CD8-positive, alpha-beta memory T cell (primary cell): ENCODE results near the gene SMARCA4. TPM values are rescaled to one million over a fixed set of nuclear protein-coding genes. Genes with fewer than 3 reads are reported as not detected.

Experiments
- CTCF ChIA-PET: fragments of 350-600 bp; sonication (Branson Sonifier 250); formaldehyde crosslinking; loops from one replicate; lab custom pipeline; 2021; ENCODE audit warnings: antibody characterized with exemption; lab: Charles Lee
- POLR2A ChIA-PET: fragments of 350-600 bp; sonication (Branson Sonifier 250); formaldehyde crosslinking; loops from one replicate; lab custom pipeline; 2021; ENCODE audit warnings: antibody characterized with exemption; lab: Charles Lee
- DNase-seq, 5 donors: peaks; one replicate each; pipeline versions ENCODE4 v3.0.0 to v3.0.0-alpha.2; 2020 to 2022; ENCODE audit warnings: mixed read lengths in 1 of 5
- H3K27ac ChIP-seq: one replicate; pipeline ENCODE4 v1.7.0; 2013; ENCODE audit warnings: low read depth, mild to moderate bottlenecking, low read length, moderate library complexity
- H3K27me3 ChIP-seq: 2 replicates; pipeline ENCODE4 v1.7.0; 2013; ENCODE audit warnings: low read length, mild to moderate bottlenecking; ENCODE audit not compliant: insufficient read depth, poor library complexity, severe bottlenecking
- H3K36me3 ChIP-seq: 2 replicates; pipeline ENCODE4 v1.7.0; 2013; ENCODE audit warnings: mild to moderate bottlenecking, low read length, moderate library complexity; ENCODE audit not compliant: insufficient read depth
- H3K4me1 ChIP-seq: 2 replicates; pipeline ENCODE4 v1.7.0; 2013; ENCODE audit warnings: mild to moderate bottlenecking, low read length, moderate library complexity; ENCODE audit not compliant: insufficient read depth
- H3K4me3 ChIP-seq: 2 replicates; pipeline ENCODE4 v1.7.0; 2013; ENCODE audit warnings: mild to moderate bottlenecking, low read length
- H3K9me3 ChIP-seq: 2 replicates; pipeline ENCODE4 v1.7.0; 2013; ENCODE audit warnings: mild to moderate bottlenecking, low read length
- H3K27ac Mint-ChIP-seq, 8 donors: one replicate each; pipeline ENCODE4 v1.8.0; 2020 to 2021; ENCODE audit warnings: mixed read lengths in 8 of 8, mild to moderate bottlenecking in 6 of 8, inconsistent platforms in 3 of 8, moderate library complexity in 3 of 8
- H3K27me3 Mint-ChIP-seq, 2 donors: one replicate each; pipeline ENCODE4 v1.8.0; 2020 to 2021; ENCODE audit warnings: mixed read lengths in 2 of 2, mild to moderate bottlenecking in 1 of 2, moderate library complexity in 1 of 2
- H3K36me3 Mint-ChIP-seq, 3 donors: one replicate each; pipeline ENCODE4 v1.8.0; 2020 to 2021; ENCODE audit warnings: mixed read lengths in 3 of 3, inconsistent platforms in 1 of 3, mild to moderate bottlenecking in 1 of 3
- H3K4me1 Mint-ChIP-seq, 3 donors: one replicate each; pipeline ENCODE4 v1.8.0; 2020 to 2021; ENCODE audit warnings: mixed read lengths in 3 of 3, inconsistent platforms in 1 of 3, mild to moderate bottlenecking in 1 of 3
- H3K4me3 Mint-ChIP-seq, 7 donors: one replicate each; pipeline ENCODE4 v1.8.0; 2020 to 2021; ENCODE audit warnings: mixed read lengths in 7 of 7, mild to moderate bottlenecking in 6 of 7, moderate library complexity in 4 of 7, inconsistent platforms in 2 of 7
- H3K9me3 Mint-ChIP-seq, 5 donors: one replicate each; pipeline ENCODE4 v1.8.0; 2020 to 2022; ENCODE audit warnings: mixed read lengths in 5 of 5, mild to moderate bottlenecking in 3 of 5, moderate library complexity in 2 of 5, inconsistent platforms in 1 of 5
- polyA plus RNA-seq: library from polyadenylated mRNA; unstranded; fragments of 300-500 nt; fragmentation: Illumina TruSeq; gene quantifications from one replicate; pipeline ENCODE4 v1.2.3, GENCODE V29; 2021
- total RNA-seq, 2 experiments: library from RNA; stranded (reverse); gene quantifications; one replicate each; pipeline ENCODE4 v1.2.3, GENCODE V29; 2021

SMARCA4 gene
- total and polyA plus RNA-seq, 3 experiments from 2014 or later = 38.7 to 123 (median 116) TPM

DNA sequence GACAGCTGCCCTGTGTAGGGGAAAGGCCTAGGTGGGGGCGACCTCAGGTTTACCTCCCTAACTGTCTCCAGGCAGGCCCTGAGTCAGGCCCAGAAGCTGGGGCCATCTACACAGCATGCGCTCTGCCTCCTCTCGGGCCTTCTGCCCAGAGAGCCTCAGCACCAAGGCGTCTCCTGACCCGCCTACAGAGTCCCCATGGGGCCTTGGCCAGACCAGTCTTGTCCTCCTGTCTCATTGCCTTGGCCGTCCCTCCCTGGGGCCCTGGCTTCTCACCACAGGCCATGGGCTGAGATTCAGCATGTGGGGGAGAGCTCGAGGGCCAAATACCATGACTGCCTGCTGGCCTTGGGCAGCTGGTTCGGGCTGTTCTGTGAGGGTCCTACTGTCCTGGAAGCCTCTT lies 59.0 kb downstream of the SMARCA4 start:
- DNase-seq = no peak
- no peak overlapping the region for H3K27ac Mint-ChIP-seq

DNA sequence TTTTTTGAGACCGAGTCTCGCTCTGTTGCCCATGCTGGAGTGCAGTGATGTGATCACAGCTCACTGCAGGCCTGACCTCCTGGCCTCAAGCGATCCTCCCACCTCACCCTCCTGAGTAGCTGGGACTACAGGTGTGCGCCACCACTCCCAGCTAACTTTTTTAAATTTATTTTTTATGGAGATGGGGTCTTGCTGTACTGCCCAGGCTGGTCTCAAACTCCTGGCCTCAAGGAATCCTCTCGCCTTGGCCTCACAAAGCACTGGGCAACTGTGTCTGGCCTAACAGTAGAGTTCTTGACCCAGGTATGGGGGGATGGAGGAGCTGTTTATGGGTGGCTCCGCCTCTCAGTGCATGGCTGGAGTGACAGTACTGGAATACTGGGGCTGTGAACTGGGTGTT lies 59.6 kb downstream of the SMARCA4 start:
- no peaks in the 10 kb centered on the region for H3K4me1 Mint-ChIP-seq
- Histone ChIP-seq H3K4me1 (no peaks in the 10 kb centered on the region), H3K27ac (no peak overlapping the region), H3K27me3 (no peaks in the 10 kb centered on the region), H3K4me3 (no peak overlapping the region), H3K36me3 (peaks cover 45% of the 10 kb centered on the region), H3K9me3 (no peaks in the 10 kb centered on the region)
- H3K27me3 Mint-ChIP-seq = no peaks in the 10 kb centered on the region
- no peaks in the 10 kb centered on the region for H3K9me3 Mint-ChIP-seq
- DNase-seq = no peak
- peaks cover 5 to 93% (median 11%) of the 10 kb centered on the region in 3 donors for H3K36me3 Mint-ChIP-seq
- ChIA-PET POLR2A (no interaction called here), CTCF (interaction anchor here (0.5 to 1.2 kb wide), 4 partner anchors 16 to 215 kb away, joined by 3 to 4 read pairs (median 4); no protein-coding TSS in a partner anchor)
- H3K4me3 Mint-ChIP-seq = no peak overlapping the region
- no peak overlapping the region for H3K27ac Mint-ChIP-seq

More for the DNA sequence above, 59.0 kb downstream of the SMARCA4 start:
- H3K36me3 ChIP-seq = peaks cover 45% of the 10 kb centered on the region
- H3K4me1 ChIP-seq = no peaks in the 10 kb centered on the region
- no peaks in the 10 kb centered on the region for H3K9me3 Mint-ChIP-seq
- H3K4me1 Mint-ChIP-seq = no peaks in the 10 kb centered on the region
- ChIA-PET POLR2A (no interaction called here), CTCF (interaction anchor here (1.0 to 1.1 kb wide), 2 partner anchors 78 to 83 kb away, joined by 3 to 4 read pairs; no protein-coding TSS in a partner anchor)
- no peaks in the 10 kb centered on the region for H3K27me3 ChIP-seq
- H3K36me3 Mint-ChIP-seq = peaks cover 5 to 93% (median 16%) of the 10 kb centered on the region in 3 donors
- no peaks in the 10 kb centered on the region for H3K9me3 ChIP-seq
- peaks cover 0 to 1% of the 10 kb centered on the region in 2 donors for H3K27me3 Mint-ChIP-seq
- H3K27ac ChIP-seq = no peak overlapping the region
- H3K4me3 Mint-ChIP-seq = no peak overlapping the region
- no peak overlapping the region for H3K4me3 ChIP-seq

DNA sequence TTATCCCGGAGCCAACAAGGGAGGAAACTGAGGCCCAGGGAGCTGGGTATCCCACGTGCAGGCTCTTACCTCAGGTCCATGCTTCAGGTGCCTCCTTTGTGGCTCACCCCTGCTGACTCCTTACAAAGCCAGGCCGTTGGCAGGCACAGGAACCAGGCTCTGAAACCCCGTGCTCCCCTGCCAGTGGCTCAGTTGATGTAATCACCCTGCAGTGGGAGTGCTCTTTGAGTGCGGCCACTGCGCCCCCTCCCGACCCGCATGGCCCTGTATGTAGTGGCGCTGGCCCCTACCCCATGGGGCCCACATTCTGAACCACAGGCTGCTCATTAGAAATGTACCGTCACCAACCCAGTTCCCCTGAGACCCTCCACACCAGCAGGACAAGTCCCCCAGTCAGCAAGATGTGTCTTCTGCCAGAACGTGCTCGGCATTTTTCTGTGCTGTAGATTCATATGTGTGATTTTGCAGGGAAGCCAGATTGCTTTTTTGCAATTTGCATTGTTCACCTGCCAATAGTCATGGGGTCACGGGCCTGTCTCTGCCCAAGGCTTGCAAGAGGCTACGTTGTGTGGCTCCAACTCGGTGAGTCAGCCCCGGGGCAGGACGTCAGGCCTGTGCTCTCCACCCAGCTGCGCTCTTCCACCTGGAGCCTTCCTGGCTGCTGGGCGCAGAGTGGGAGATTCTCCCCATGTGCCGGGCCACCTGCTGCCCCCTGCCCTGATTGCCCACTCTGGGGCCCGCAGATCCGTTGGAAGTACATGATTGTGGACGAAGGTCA lies 60.3 kb downstream of the SMARCA4 start:
- no peaks in the 10 kb centered on the region for H3K27me3 ChIP-seq
- ChIA-PET POLR2A (no interaction called here), CTCF (interaction anchor here (0.5 to 1.2 kb wide), 3 partner anchors 15 to 215 kb away, joined by 3 to 4 read pairs (median 4); no protein-coding TSS in a partner anchor)
- no peaks in the 10 kb centered on the region for H3K4me1 Mint-ChIP-seq
- peaks cover 44% of the 10 kb centered on the region for H3K36me3 ChIP-seq
- H3K27me3 Mint-ChIP-seq = no peaks in the 10 kb centered on the region
- H3K9me3 Mint-ChIP-seq = no peaks in the 10 kb centered on the region
- H3K4me3 Mint-ChIP-seq = no peak overlapping the region
- no peak for DNase-seq
- no peak overlapping the region for H3K27ac ChIP-seq
- no peak overlapping the region for H3K27ac Mint-ChIP-seq
- no peak overlapping the region for H3K4me3 ChIP-seq
- H3K36me3 Mint-ChIP-seq = peaks cover 5 to 94% (median 11%) of the 10 kb centered on the region in 3 donors
- no peaks in the 10 kb centered on the region for H3K4me1 ChIP-seq
- no peaks in the 10 kb centered on the region for H3K9me3 ChIP-seq

DNA sequence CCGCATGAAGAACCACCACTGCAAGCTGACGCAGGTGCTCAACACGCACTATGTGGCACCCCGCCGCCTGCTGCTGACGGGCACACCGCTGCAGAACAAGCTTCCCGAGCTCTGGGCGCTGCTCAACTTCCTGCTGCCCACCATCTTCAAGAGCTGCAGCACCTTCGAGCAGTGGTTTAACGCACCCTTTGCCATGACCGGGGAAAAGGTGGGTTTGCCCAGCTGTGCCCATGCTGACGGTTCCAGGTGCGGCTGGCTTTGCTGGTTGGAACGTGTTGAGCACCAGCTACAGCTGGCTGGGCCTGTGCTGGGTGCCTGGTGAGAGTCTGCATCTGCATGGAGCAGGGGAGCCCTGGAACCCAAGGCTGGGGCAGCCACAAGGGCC lies 60.9 kb downstream of the SMARCA4 start:
- CTCF ChIA-PET = no interaction called here
- peaks cover 38% of the 10 kb centered on the region for H3K36me3 ChIP-seq
- peaks cover 5 to 92% (median 7%) of the 10 kb centered on the region in 3 donors for H3K36me3 Mint-ChIP-seq
- DNase-seq = no peak
- no peak overlapping the region for H3K27ac ChIP-seq
- POLR2A ChIA-PET = no interaction called here
- no peaks in the 10 kb centered on the region for H3K27me3 ChIP-seq
- H3K9me3 ChIP-seq = no peaks in the 10 kb centered on the region
- H3K4me3 ChIP-seq = no peak overlapping the region
- no peaks in the 10 kb centered on the region for H3K27me3 Mint-ChIP-seq
- no peaks in the 10 kb centered on the region for H3K4me1 Mint-ChIP-seq
- H3K4me1 ChIP-seq = no peaks in the 10 kb centered on the region
- no peak overlapping the region for H3K4me3 Mint-ChIP-seq
- no peak overlapping the region for H3K27ac Mint-ChIP-seq
- H3K9me3 Mint-ChIP-seq = no peaks in the 10 kb centered on the region

DNA sequence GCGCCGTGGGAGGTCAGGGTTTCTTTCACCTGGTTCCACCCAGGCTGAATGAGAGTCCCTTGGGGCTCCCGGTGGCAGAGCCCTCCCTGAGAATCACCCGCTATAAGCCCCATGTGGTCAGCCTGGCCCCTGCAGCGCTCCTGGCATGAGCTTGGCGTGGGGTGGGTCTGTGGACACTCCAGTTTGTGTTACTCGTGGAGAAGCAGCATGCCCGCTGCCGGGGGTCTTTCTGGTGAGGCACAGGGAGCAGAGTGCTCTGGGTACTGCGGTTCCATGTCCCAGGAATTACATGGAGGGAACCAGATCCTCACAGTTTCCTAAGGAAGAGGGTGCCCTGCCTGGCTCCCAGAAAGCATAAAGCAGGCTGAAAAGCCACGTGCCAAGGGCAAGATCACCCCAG lies 62.2 kb downstream of the SMARCA4 start:
- Mint-ChIP-seq H3K27me3 (peaks cover 0 to 1% of the 10 kb centered on the region in 2 donors), H3K36me3 (peaks cover 5 to 93% (median 7%) of the 10 kb centered on the region in 3 donors), H3K4me1 (no peaks in the 10 kb centered on the region), H3K4me3 (no peak overlapping the region), H3K27ac (no peak overlapping the region), H3K9me3 (no peaks in the 10 kb centered on the region)
- H3K27ac ChIP-seq = no peak overlapping the region
- H3K9me3 ChIP-seq = no peaks in the 10 kb centered on the region
- ChIA-PET CTCF (no interaction called here), POLR2A (interaction anchor here (0.5 kb wide), 1 partner anchor 340 kb away, joined by 3 read pairs; no protein-coding TSS in a partner anchor)
- peaks cover 44% of the 10 kb centered on the region for H3K36me3 ChIP-seq
- H3K4me3 ChIP-seq = no peak overlapping the region
- no peak for DNase-seq
- H3K27me3 ChIP-seq = no peaks in the 10 kb centered on the region
- no peaks in the 10 kb centered on the region for H3K4me1 ChIP-seq

DNA sequence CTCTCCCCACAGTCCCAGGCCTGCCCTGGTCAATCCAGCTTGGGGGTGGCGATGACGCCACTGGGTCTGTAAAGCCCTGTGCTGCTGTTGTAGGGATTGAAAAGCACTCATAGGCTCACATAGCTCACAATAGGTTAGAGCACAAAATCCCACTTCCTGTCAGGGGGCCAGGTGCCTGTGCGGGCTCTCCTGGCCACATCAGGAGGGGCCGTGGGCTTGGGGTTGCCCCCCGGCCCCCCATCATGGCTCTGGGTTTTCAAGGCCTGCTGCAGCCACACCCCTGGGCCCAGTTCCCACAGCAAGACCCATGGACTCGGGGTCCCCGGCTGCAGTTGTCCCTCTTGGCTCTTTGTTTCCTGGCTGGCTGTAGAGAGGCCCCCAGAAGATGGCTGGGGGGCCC lies 62.9 kb downstream of the SMARCA4 start:
- no peaks in the 10 kb centered on the region for H3K9me3 Mint-ChIP-seq
- DNase-seq = no peak
- H3K4me1 ChIP-seq = no peaks in the 10 kb centered on the region
- H3K27me3 ChIP-seq = no peaks in the 10 kb centered on the region
- H3K4me3 ChIP-seq = no peak overlapping the region
- H3K36me3 ChIP-seq = peaks cover 44% of the 10 kb centered on the region
- peaks cover 4 to 93% (median 7%) of the 10 kb centered on the region in 3 donors for H3K36me3 Mint-ChIP-seq
- CTCF ChIA-PET = no interaction called here
- POLR2A ChIA-PET = no interaction called here
- no peak overlapping the region for H3K27ac ChIP-seq
- no peaks in the 10 kb centered on the region for H3K4me1 Mint-ChIP-seq
- H3K9me3 ChIP-seq = no peaks in the 10 kb centered on the region
- no peak overlapping the region for H3K4me3 Mint-ChIP-seq
- H3K27me3 Mint-ChIP-seq = peaks cover 0 to 1% of the 10 kb centered on the region in 2 donors
- no peak overlapping the region for H3K27ac Mint-ChIP-seq

GRCh38 chr19:11024259-11024658 lies 63.4 kb downstream of the SMARCA4 start:
- Mint-ChIP-seq H3K27ac (peak overlapping the region in 1 of 8 donors; percentile 88), H3K27me3 (peaks cover 0 to 1% of the 10 kb centered on the region in 2 donors), H3K4me3 (no peak overlapping the region), H3K9me3 (no peaks in the 10 kb centered on the region), H3K36me3 (peaks cover 0 to 93% (median 7%) of the 10 kb centered on the region in 3 donors), H3K4me1 (no peaks in the 10 kb centered on the region)
- ChIA-PET POLR2A (no interaction called here), CTCF (interaction anchor here (1.5 kb wide), 1 partner anchor 11 kb away, joined by 5 read pairs; no protein-coding TSS in a partner anchor)
- no peaks in the 10 kb centered on the region for H3K4me1 ChIP-seq
- no peak overlapping the region for H3K4me3 ChIP-seq
- H3K27me3 ChIP-seq = no peaks in the 10 kb centered on the region
- H3K9me3 ChIP-seq = no peaks in the 10 kb centered on the region
- no peak overlapping the region for H3K27ac ChIP-seq
- no peak for DNase-seq
- H3K36me3 ChIP-seq = peaks cover 41% of the 10 kb centered on the region

GRCh38 chr19:11025006-11025405 lies 64.2 kb downstream of the SMARCA4 start:
- CTCF ChIA-PET = interaction anchor here (1.5 kb wide), 1 partner anchor 11 kb away, joined by 5 read pairs; no protein-coding TSS in a partner anchor
- H3K4me1 Mint-ChIP-seq = no peaks in the 10 kb centered on the region
- peaks cover 0 to 91% (median 7%) of the 10 kb centered on the region in 3 donors for H3K36me3 Mint-ChIP-seq
- Histone ChIP-seq H3K9me3 (no peaks in the 10 kb centered on the region), H3K4me1 (no peaks in the 10 kb centered on the region), H3K4me3 (no peak overlapping the region), H3K27ac (no peak overlapping the region), H3K27me3 (no peaks in the 10 kb centered on the region), H3K36me3 (peaks cover 35% of the 10 kb centered on the region)
- no peak overlapping the region for H3K27ac Mint-ChIP-seq
- no peak overlapping the region for H3K4me3 Mint-ChIP-seq
- POLR2A ChIA-PET = no interaction called here
- no peak for DNase-seq
- peaks cover 0 to 1% of the 10 kb centered on the region in 2 donors for H3K27me3 Mint-ChIP-seq
- no peaks in the 10 kb centered on the region for H3K9me3 Mint-ChIP-seq
